Measurements from ENCODE around the gene JAK3. TPM values are rescaled to one million over a fixed set of nuclear protein-coding genes. Genes with fewer than 3 reads are reported as not detected.

The JAK3 gene
- total and polyA plus RNA-seq, 2 of the 4 experiments (the other 2 are of a cell fraction) = 0.36 to 1.5 TPM

- ATAC-seq (ENCODE audit: low read depth) (no peak), DNase-seq (no peak)
- H3K27me3 ChIP-seq (ENCODE audit: control insufficient read depth, insufficient read depth, low read length) = peaks cover 44% of the 10 kb centered on the region
- no peaks in the 10 kb centered on the region for H3K36me3 ChIP-seq (ENCODE audit: control insufficient read depth, insufficient read depth, low read length)
- CTCF ChIA-PET = no interaction called here
- H3K18ac ChIP-seq (ENCODE audit: low read depth, low read length) = no peak overlapping the region
- no peak overlapping the region for H4K8ac ChIP-seq (ENCODE audit: low read depth in 2 of 2, low read length in 2 of 2)
- TF ChIP-seq FOS (IDR thresholded peaks at IDR 0.05; ENCODE audit: low read depth, low read length) = no peak
- no peak for TF ChIP-seq BHLHE40 (IDR thresholded peaks at IDR 0.05; ENCODE audit: low read depth, low read length)
- no peak for TF ChIP-seq USF2 (IDR thresholded peaks at IDR 0.05; ENCODE audit: low read depth, low read length)
- TF ChIP-seq RCOR1 (IDR thresholded peaks at IDR 0.05; ENCODE audit: insufficient replicate concordance, low read length) = no peak
- no peak for TF ChIP-seq MAZ (IDR thresholded peaks at IDR 0.05; ENCODE audit: borderline replicate concordance, low read depth, low read length)
- TF ChIP-seq SMC3 (IDR thresholded peaks at IDR 0.05; ENCODE audit: low read depth, low read length) = no peak
- TF ChIP-seq MAFK (IDR thresholded peaks at IDR 0.05; ENCODE audit: low read depth, low read length) = no peak
- no peak for TF ChIP-seq RAD21 (IDR thresholded peaks at IDR 0.05; ENCODE audit: low read length)
- TF ChIP-seq CEBPB (IDR thresholded peaks at IDR 0.05; ENCODE audit: low read depth, low read length) = no peak
- TF ChIP-seq CHD1 (IDR thresholded peaks at IDR 0.05; ENCODE audit: low read depth, low read length) = no peak
- no peak for TF ChIP-seq NFE2L2 (IDR thresholded peaks at IDR 0.05; ENCODE audit: low read depth, low read length)
- no peak for TF ChIP-seq ELK1 (IDR thresholded peaks at IDR 0.05; ENCODE audit: borderline replicate concordance, low read depth, low read length)
- no peak for TF ChIP-seq CTCF (conservative IDR thresholded peaks at IDR 0.05; ENCODE audit: low read depth, low read length)
- no peak for TF ChIP-seq MXI1 (IDR thresholded peaks at IDR 0.05; ENCODE audit: borderline replicate concordance, low read depth, low read length)
- no peak for TF ChIP-seq POLR2A (IDR thresholded peaks at IDR 0.05; ENCODE audit: low read depth, low read length)
- no peak for TF ChIP-seq RFX5 (IDR thresholded peaks at IDR 0.05; ENCODE audit: low read depth, low read length)
- intact Hi-C loops (cut with micrococcal nuclease) (no loop called here), dilution Hi-C loops (cut with HindIII; ENCODE audit: low sequenced_read_pairs, unreplicated experiment) (no loop called here), in situ Hi-C loops (cut with MboI; ENCODE audit: low sequenced_read_pairs) (loop anchor here (5.0 kb wide), 1 partner anchor 48 kb away; no protein-coding TSS in a partner anchor)
- no peaks in the 10 kb centered on the region for H3K9me3 ChIP-seq (ENCODE audit: control insufficient read depth, insufficient read depth, low read length)
- no TSS peak for BruUV-seq (replicated peaks)
- no peaks in the 10 kb centered on the region for H4K20me1 ChIP-seq (ENCODE audit: insufficient read depth, low read length)
- H3K9me1 ChIP-seq (ENCODE audit: insufficient read depth, low read length) = no peaks in the 10 kb centered on the region; the same call in 1 of the 2 replicates
- no peaks in the 10 kb centered on the region for H3K4me1 ChIP-seq (ENCODE audit: control insufficient read depth, insufficient read depth, low read length)
- no peak overlapping the region for H3K4ac ChIP-seq (ENCODE audit: low read depth, low read length)
- no peak overlapping the region for H3K14ac ChIP-seq (replicated peaks; ENCODE audit: low read depth, low read length)
- POLR2A ChIA-PET (ENCODE audit: unreplicated experiment) = no interaction called here
- H2AFZ ChIP-seq (replicated peaks; ENCODE audit: low read length, poor library complexity) = no peak overlapping the region
- no peak overlapping the region for H4K91ac ChIP-seq (ENCODE audit: insufficient read depth, low read depth, low read length)
- H3K4me3 ChIP-seq (ENCODE audit: insufficient read depth, low read depth, low read length) = no peak overlapping the region
- no peak overlapping the region for H3K27ac ChIP-seq (ENCODE audit: insufficient read depth, low read length)
- H3K9ac ChIP-seq (ENCODE audit: low read depth, low read length) = no peak overlapping the region
- H3K4me2 ChIP-seq (ENCODE audit: low read depth, low read length) = no peak overlapping the region
- no peak overlapping the region for H2AK9ac ChIP-seq (replicated peaks; ENCODE audit: low read depth, low read length, poor library complexity)
- no peak overlapping the region for H3K23ac ChIP-seq (ENCODE audit: low read depth, low read length)
- 40% methylated on average over 1 of the region's 9 CpGs; no CpG with 5 or more reads in 1 of the 2 experiments for WGBS, 2 experiments (ENCODE audit: extremely low coverage in 2 of 2, insufficient read length in 1 of 2)
- H2BK15ac ChIP-seq (ENCODE audit: low read depth, low read length) = no peak overlapping the region
- no peak overlapping the region for H2BK120ac ChIP-seq (ENCODE audit: low read depth, low read length)
- no peaks in the 10 kb centered on the region for H3K79me1 ChIP-seq (ENCODE audit: low read depth in 1 of 2, low read length in 2 of 2)
- no peak overlapping the region for H4K5ac ChIP-seq (ENCODE audit: low read depth, low read length)
- no peak overlapping the region for H3K56ac ChIP-seq (ENCODE audit: extremely low read depth, insufficient read depth, low read length)
- no peak overlapping the region for H2BK20ac ChIP-seq (ENCODE audit: low read depth, low read length)
- H2BK5ac ChIP-seq (ENCODE audit: low read depth, low read length, poor library complexity, severe bottlenecking) = no peak overlapping the region
- no peak overlapping the region for H2AK5ac ChIP-seq (ENCODE audit: low read depth, low read length)
Observed at GRCh38 chr19:17874758-17875135, 27.0 kb upstream of the JAK3 start.
